SK-N-SH treated with all-trans-retinoic acid at 6 μM for 48 hours (cell line): ENCODE measurements around the gene KRTCAP2.

Experiments
- ATAC-seq: fragments of 200-7000 bp; cut with Tn5 transposase; 3 replicates; pipeline ENCODE4 v1.9.1; 2020; ENCODE audit warnings: mild to moderate bottlenecking, moderate library complexity
- ARNTL ChIP-seq: fragments of 450-650 bp; formaldehyde crosslinking; IDR thresholded peaks from 2 replicates; pipeline ENCODE4 v1.5.0; 2020; ENCODE audit warnings: low read depth, mild to moderate bottlenecking, moderate library complexity, borderline replicate concordance
- BACH2 ChIP-seq: fragments of 250-450 bp; sonication (Bioruptor Pico); IDR thresholded peaks from 2 replicates; pipeline ENCODE4 v1.9.0; 2021; ENCODE audit warnings: mild to moderate bottlenecking, borderline replicate concordance
- CSRNP3 ChIP-seq: fragments of 250-450 bp; sonication (Bioruptor Pico); IDR thresholded peaks from 2 replicates; pipeline ENCODE4 v1.5.1; 2021; ENCODE audit warnings: mild to moderate bottlenecking, moderate library complexity
- ESRRG ChIP-seq: fragments of 250-450 bp; sonication (Bioruptor Pico); IDR thresholded peaks from 2 replicates; pipeline ENCODE4 v1.6.1; 2021; ENCODE audit warnings: mild to moderate bottlenecking
- SNAI2 ChIP-seq: fragments of 250-450 bp; sonication (Bioruptor Pico); IDR thresholded peaks from 2 replicates; pipeline ENCODE4 v1.5.0; 2020; ENCODE audit warnings: mild to moderate bottlenecking, moderate library complexity
- TSHZ2 ChIP-seq: fragments of 250-450 bp; sonication (Bioruptor Pico); IDR thresholded peaks from 2 replicates; pipeline ENCODE4 v1.5.0; 2020; ENCODE audit warnings: mild to moderate bottlenecking, moderate library complexity
- ZC3H10 ChIP-seq: fragments of 250-450 bp; sonication (Bioruptor Pico); IDR thresholded peaks from 2 replicates; pipeline ENCODE4 v1.5.1; 2021; ENCODE audit warnings: mild to moderate bottlenecking, moderate library complexity
- ZNF565 ChIP-seq: fragments of 450-650 bp; formaldehyde crosslinking; conservative IDR thresholded peaks from 2 replicates; pipeline ENCODE4 v1.5.0; 2020; ENCODE audit warnings: low read depth, mild to moderate bottlenecking, moderate library complexity
- ZNF70 ChIP-seq: fragments of 450-650 bp; formaldehyde crosslinking; IDR thresholded peaks from 2 replicates; pipeline ENCODE4 v1.5.0; 2020; ENCODE audit warnings: mild to moderate bottlenecking, moderate library complexity

Gene KRTCAP2

GRCh38 chr1:155120253-155120652, 52.9 kb downstream of the KRTCAP2 start:
- TF ChIP-seq SNAI2 (CRISPR knock-in tag) = no peak
- no peak for TF ChIP-seq ARNTL (CRISPR knock-in tag)
- TF ChIP-seq ESRRG = no peak
- no peak for TF ChIP-seq CSRNP3 (CRISPR knock-in tag)
- TF ChIP-seq ZNF565 (CRISPR knock-in tag) = no peak
- no peak for TF ChIP-seq ZNF70 (CRISPR knock-in tag)
- no peak for TF ChIP-seq TSHZ2
- TF ChIP-seq BACH2 = no peak
- no peak for TF ChIP-seq ZC3H10 (CRISPR knock-in tag)
- TF ChIP-seq, all 23 proteins: peak for 0
- ATAC-seq = peak; percentile 22; the same call in 2 of the 3 replicates
